Fibroblast of the aortic adventitia (primary cell): ENCODE results near the gene SOBP. TPM values are rescaled to one million over a fixed set of nuclear protein-coding genes. Genes with fewer than 3 reads are reported as not detected.

Source experiments
- DNase-seq: peaks from one replicate; pipeline ENCODE4 v3.0.0-alpha.2; 2010; ENCODE audit warnings: low read depth
- H3K4me3 ChIP-seq: 2 replicates; pipeline ENCODE4 v1.5.1; 2011; ENCODE audit warnings: low read depth, mild to moderate bottlenecking, control low read depth, low read length, moderate library complexity
- CTCF ChIP-seq: IDR thresholded peaks from 2 replicates; pipeline ENCODE4 v1.5.1; 2011; ENCODE audit warnings: mild to moderate bottlenecking, low read length, control low read depth, inconsistent platforms; ENCODE audit not compliant: insufficient read depth
- total RNA-seq: library from RNA; depleted of rRNA; stranded (reverse); fragments of >200 nt; gene quantifications from 2 replicates; pipeline ENCODE4 v1.2.3, GENCODE V29; 2012; ENCODE audit warnings: low replicate concordance

SOBP gene
- total RNA-seq, 1 donor, result 7.9 TPM

GRCh38 chr6:107633680-107634323 is 143.9 kb downstream of the SOBP start:
- TF ChIP-seq CTCF, result no peak
- no peak overlapping the region for H3K4me3 ChIP-seq
- DNase-seq, result no peak

GRCh38 chr6:107634324-107635056 is 144.6 kb downstream of the SOBP start:
- no peak for TF ChIP-seq CTCF
- no peak for DNase-seq

GRCh38 chr6:107635057-107635515 is 145.2 kb downstream of the SOBP start:
- no peak for TF ChIP-seq CTCF
- DNase-seq, result no peak
- H3K4me3 ChIP-seq, result no peak overlapping the region

More at GRCh38 chr6:107634324-107635056, 144.6 kb downstream of the SOBP start:
- no peak overlapping the region for H3K4me3 ChIP-seq

- DNase-seq, result no peak
- H3K4me3 ChIP-seq, result no peak overlapping the region
- no peak for TF ChIP-seq CTCF
Measured at GRCh38 chr6:107636486-107636885, 146.6 kb downstream of the SOBP start.

- no peak for TF ChIP-seq CTCF
- H3K4me3 ChIP-seq, result no peak overlapping the region
- DNase-seq, result no peak
Measured at GRCh38 chr6:107637316-107638315, 147.7 kb downstream of the SOBP start.

GRCh38 chr6:107638493-107638892 is 148.6 kb downstream of the SOBP start:
- no peak for TF ChIP-seq CTCF
- H3K4me3 ChIP-seq, result no peak overlapping the region
- no peak for DNase-seq
